HTR-8/SVneo (cell line): Measurements from ENCODE around the gene CCDC85B.

Experiments used
- DNase-seq: peaks from one replicate; pipeline ENCODE4 v3.0.0; 2011; ENCODE audit warnings: low spot score, mixed read lengths; ENCODE audit not compliant: insufficient read length
- FAIRE-seq: peaks from 2 replicates; lab custom pipeline; 2011; peaks lifted over from hg19 to GRCh38; lab: Jason Lieb, UNC

CCDC85B gene

GRCh38 chr11:65900125-65900898 lies 9.8 kb downstream of the CCDC85B start, which contains the start of gene FOSL1:
FOSL1 (minus strand) TSS chr11:65900388; CDS start chr11:65900339, 49 bp downstream.
- DNase-seq (peak; percentile 95), FAIRE-seq (peak; percentile 87)

GRCh38 chr11:65900899-65901180 lies 10.4 kb downstream of the CCDC85B start:
- DNase-seq (no peak), FAIRE-seq (no peak)

GRCh38 chr11:65903068-65903481 lies 12.6 kb downstream of the CCDC85B start:
- DNase-seq (peak; percentile 90), FAIRE-seq (peak; percentile 86)

DNA sequence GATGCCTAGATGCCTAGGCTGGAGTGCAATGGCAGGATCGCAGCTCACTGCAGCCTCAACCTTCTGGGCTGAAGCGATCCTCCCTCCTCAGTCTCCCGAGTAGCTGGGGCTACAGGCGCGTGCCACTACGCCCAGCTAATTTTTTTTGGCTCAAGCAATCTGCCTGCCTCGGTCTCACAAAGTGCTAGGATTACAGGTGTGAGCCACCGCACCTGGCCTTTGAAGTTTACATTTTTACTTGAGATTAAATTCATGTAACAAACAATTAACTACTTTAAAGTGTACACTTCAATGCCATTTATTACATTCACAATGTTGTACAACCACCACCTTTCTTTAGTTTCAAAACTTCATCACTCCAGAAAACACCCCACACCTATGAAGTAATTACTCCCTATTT lies 13.2 kb downstream of the CCDC85B start:
- FAIRE-seq (no peak), DNase-seq (no peak)

- FAIRE-seq: no peak
- no peak for DNase-seq
Measured at GRCh38 chr11:65906602-65907001, 16.1 kb downstream of the CCDC85B start.

- no peak for FAIRE-seq
- no peak for DNase-seq
Measured at GRCh38 chr11:65907878-65908277, 17.4 kb downstream of the CCDC85B start.

- peak; percentile 65 for FAIRE-seq
- peak; percentile 96 for DNase-seq
Measured at GRCh38 chr11:65911682-65912568, 21.5 kb downstream of the CCDC85B start.

GRCh38 chr11:65912845-65913244 lies 22.4 kb downstream of the CCDC85B start:
- FAIRE-seq (no peak), DNase-seq (no peak)

DNA sequence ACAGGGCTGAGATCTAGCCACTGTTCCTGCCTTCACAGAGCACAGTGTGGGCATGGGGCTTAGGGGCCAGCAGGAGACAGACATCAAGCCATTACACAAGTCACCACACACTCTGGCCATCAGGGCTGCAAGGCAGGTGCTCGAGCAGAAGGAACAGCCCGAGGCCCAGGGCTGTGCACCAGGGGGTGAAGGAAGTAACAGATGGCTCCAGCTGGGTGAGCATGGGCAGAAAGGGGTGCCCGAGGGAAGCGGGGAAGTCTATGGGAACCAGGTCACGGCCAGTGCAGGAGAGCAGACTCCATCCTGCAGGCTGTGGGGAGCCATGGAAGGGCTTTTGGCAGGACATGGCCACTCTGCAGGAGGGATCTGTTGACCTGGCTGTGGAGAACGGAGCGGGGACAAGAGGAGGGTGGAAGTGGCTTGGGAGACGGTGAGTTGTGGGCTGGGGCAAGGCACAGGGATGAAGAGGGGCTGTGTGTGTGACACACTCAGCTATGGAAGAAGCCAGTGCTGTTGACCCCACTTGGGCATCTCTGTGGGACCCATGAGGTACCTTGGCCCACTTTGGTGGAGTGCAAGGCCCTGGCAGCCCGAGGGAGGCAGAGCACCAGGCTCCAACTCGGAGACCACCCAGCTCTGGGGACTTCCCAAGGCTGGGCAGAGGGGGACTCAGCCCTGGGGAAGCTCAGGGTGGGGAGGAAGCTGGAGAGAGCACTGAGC lies 24.8 kb downstream of the CCDC85B start:
- FAIRE-seq (no peak), DNase-seq (no peak)

GRCh38 chr11:65915821-65916251 lies 25.4 kb downstream of the CCDC85B start:
- DNase-seq: peak; percentile 99
- peak; percentile 100 for FAIRE-seq

DNA sequence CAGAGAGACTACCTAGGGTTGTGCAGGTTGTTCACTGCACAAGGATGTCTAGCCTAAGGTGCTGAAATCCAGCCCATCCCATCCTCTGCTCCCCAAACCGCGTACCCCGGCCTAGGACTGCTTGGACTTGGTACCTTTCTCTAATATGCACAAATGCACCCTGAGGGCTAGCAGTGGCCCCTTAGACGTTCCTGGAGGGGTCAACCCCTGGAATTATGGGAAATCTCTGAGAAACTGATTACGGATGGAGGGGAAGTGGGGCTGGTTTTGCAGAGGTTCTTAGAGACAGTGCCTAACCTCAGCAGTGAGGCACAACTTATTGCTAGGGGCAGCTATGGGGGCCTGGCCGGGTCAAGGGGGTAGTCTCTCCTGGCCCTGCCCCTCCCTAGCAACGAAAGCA lies 25.9 kb downstream of the CCDC85B start:
- FAIRE-seq: no peak
- DNase-seq: no peak

GRCh38 chr11:65917077-65917433 lies 26.6 kb downstream of the CCDC85B start:
- no peak for FAIRE-seq

GRCh38 chr11:65917434-65918210 lies 27.1 kb downstream of the CCDC85B start:
- no peak for FAIRE-seq
- DNase-seq: no peak

More at GRCh38 chr11:65917077-65917433, 26.6 kb downstream of the CCDC85B start:
- DNase-seq: no peak

GRCh38 chr11:65918211-65919140 lies 28.0 kb downstream of the CCDC85B start, which contains the start of gene C11orf68:
C11orf68 (minus strand) TSS chr11:65919062; CDS start chr11:65919031, 31 bp downstream.
- DNase-seq (no peak), FAIRE-seq (peak; percentile 97)

DNA sequence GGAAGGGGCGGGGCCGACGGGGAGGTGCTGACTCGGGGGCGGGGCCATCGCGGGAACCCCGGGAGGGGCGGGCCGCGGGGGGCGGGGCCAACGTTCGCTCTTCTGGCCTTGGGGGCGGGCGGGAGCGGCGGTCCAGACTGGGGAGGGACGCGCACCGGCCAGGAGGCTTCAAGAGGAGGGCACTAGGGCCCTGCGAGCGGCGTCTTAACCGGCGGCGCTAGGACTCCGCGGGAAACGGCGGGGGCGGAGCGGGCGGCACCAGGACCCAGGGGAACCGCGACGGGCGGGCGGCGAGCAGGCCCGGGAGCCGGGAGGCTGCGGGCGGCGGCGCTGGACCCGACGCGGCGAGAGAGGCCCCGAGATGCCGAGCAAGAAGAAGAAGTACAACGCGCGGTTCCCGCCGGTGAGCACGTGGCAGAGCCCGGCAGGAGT lies 28.7 kb downstream of the CCDC85B start, which contains the start of gene DRAP1:
Gene DRAP1, plus strand, starts transcription at position 286 of the 432 bp plus-strand sequence. Its CDS starts 76 bp downstream, at position 362.
- DNase-seq (peak; percentile 98), FAIRE-seq (no peak)

DNA sequence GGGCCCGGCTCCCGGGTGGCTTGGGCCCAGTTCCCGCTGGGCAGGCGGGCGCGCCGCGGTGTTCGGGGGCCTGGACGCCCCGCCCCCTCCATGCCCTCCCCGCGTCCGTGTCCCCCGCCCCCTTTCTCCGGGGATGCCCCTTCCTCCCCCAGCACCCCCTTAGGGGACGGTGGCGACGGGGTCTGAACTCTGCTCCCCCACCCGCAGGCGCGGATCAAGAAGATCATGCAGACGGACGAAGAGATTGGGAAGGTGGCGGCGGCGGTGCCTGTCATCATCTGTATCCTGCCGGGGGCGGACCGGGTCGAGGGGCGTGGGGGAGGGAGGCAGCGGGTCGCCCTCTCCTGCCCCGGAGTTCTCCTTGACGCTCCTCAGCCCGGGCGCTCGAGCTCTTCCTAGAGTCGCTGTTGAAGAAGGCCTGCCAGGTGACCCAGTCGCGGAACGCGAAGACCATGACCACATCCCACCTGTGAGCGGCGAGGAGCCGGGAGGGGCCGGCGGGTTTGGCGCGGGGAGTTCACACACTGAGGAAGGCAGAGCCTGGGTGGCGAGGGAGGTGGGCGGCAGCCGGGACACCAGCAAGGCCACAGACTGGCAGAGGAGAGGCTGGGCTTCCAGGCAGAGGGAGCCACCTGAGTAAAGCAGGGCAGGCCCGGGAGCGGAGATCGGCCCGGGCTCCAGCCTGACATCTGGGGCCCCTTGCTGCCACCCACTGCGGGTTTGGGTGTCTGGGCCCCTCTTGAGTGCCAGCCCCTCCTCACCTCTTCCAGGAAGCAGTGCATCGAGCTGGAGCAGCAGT lies 29.3 kb downstream of the CCDC85B start:
- DNase-seq (no peak), FAIRE-seq (peak; percentile 89)

GRCh38 chr11:65920372-65920802 lies 29.9 kb downstream of the CCDC85B start:
- peak; percentile 80 for FAIRE-seq
- DNase-seq: no peak
